GM12873 (cell line): ENCODE data around the gene MRPL53.

Source experiments
- TF ChIP-seq, protein P1 (sequence below): IDR thresholded peaks from 2 replicates; pipeline ENCODE4 v1.5.1; 2012; ENCODE audit warnings: low read depth, mild to moderate bottlenecking, moderate library complexity, low read length, control low read depth; ENCODE audit not compliant: insufficient read depth; ENCODE audit errors: missing control alignments

Gene MRPL53

GRCh38 chr2:74499940-74500577 is 27.6 kb upstream of the MRPL53 start:
- TF ChIP-seq, protein P1, sequence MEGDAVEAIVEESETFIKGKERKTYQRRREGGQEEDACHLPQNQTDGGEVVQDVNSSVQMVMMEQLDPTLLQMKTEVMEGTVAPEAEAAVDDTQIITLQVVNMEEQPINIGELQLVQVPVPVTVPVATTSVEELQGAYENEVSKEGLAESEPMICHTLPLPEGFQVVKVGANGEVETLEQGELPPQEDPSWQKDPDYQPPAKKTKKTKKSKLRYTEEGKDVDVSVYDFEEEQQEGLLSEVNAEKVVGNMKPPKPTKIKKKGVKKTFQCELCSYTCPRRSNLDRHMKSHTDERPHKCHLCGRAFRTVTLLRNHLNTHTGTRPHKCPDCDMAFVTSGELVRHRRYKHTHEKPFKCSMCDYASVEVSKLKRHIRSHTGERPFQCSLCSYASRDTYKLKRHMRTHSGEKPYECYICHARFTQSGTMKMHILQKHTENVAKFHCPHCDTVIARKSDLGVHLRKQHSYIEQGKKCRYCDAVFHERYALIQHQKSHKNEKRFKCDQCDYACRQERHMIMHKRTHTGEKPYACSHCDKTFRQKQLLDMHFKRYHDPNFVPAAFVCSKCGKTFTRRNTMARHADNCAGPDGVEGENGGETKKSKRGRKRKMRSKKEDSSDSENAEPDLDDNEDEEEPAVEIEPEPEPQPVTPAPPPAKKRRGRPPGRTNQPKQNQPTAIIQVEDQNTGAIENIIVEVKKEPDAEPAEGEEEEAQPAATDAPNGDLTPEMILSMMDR = no peak

DNA sequence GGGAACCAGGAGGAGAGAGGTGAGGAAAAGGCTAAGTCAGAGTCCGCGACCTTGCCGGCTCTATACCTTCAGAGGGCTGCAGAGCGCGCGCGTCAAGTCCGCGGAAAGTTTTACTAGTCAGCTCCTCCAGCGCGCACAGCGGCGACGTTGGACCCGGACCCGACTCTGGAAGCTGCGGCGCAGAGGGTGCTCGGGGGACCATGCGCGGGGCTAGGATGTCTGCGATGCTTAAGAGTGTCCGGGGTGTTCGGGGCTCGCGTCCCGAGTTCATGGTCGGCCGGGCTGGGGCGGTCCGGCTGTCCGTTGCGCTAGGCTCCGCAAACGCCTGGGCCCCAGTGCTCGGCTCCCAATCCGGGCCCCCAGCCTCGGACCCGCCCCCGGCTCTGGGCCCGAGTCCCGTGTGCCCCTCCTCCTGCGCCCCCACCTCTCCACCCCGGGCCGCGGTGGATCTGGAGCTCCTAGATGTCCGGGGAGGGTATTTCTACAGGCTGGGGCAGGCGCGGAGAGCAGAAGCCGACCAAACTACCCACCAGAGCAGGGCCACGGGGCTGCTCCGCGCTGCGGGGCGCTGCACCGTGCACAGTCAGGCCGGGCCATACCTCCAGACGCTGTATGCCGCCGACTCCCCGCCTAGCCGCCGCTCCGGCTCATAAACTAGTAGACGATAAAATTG is 26.9 kb upstream of the MRPL53 start, which contains the start of gene LBX2:
Gene LBX2 (minus strand): TSS at position 337 of the 673 bp plus-strand sequence. CDS start 66 bp downstream, at position 271.
- TF ChIP-seq, protein P1 = no peak

- TF ChIP-seq, protein P1 = no peak
These were observed 26.2 kb upstream of the MRPL53 start for GRCh38 chr2:74498500-74499266.

- TF ChIP-seq, protein P1 = no peak
These were observed 25.5 kb upstream of the MRPL53 start for GRCh38 chr2:74497777-74498499.

GRCh38 chr2:74496997-74497776 is 24.7 kb upstream of the MRPL53 start:
- TF ChIP-seq, protein P1 = no peak

DNA sequence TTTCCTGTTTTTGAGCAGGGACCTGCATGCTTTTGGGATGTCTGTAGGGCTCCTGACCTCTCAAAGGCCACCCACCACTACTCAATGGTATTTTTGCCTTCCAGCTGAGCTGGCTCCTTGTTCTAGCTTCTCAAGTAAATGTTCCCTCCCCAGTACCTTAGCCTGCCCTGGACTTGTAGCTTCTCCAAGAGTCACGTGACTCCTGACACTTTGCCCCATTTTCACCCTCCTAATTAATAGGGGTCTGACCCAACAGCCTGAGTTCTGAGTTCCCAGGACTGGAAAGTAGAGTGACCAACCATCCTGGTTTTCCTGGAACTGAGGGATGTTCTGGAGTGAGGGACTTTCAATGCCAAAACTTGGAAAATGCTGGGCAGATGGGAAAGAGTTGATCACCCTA is 23.0 kb upstream of the MRPL53 start:
- TF ChIP-seq, protein P1 = no peak
